ENCODE data around the gene RTKN2.

- TF ChIP-seq CTCF (IDR thresholded peaks at IDR 0.05) (no peak), POLR2A (IDR thresholded peaks at IDR 0.05; ENCODE audit: low read depth) (no peak), POLR2AphosphoS5 (IDR thresholded peaks at IDR 0.05) (no peak)
Measured at GRCh38 chr10:62188021-62188616, 80.5 kb downstream of the RTKN2 start.
